HG02852 (cell line): ENCODE data around the gene KRTCAP3.
A peak's percentile ranks its signal among the peaks of the same experiment; 100 is the strongest.

Experiments
- ATAC-seq: cut with Tn5 transposase; IDR thresholded peaks from one replicate; pipeline ENCODE4 v1.9.1; 2021; ENCODE audit warnings: mild to moderate bottlenecking, moderate library complexity; ENCODE audit not compliant: unreplicated experiment

KRTCAP3 gene

DNA sequence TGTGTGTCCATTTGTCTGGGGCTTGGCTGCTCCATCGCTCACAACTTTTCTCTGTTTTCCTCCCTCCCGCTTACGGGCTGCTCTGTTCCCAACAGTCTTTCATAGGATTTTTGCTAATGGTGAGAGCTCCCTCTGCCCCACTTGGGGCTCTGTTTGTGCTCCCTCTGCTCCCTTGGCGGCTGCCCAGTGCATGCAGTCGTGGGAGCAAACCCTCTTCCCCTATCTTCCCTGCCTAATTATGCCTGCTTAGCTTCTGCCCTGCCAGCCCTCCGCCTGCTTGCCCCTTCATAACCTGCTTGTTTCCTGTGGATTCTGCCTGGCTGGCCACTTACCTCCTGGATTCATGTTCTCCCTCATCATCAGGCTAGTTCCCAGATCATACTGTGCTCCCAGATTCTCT is 6.6 kb upstream of the KRTCAP3 start:
- ATAC-seq: no peak

DNA sequence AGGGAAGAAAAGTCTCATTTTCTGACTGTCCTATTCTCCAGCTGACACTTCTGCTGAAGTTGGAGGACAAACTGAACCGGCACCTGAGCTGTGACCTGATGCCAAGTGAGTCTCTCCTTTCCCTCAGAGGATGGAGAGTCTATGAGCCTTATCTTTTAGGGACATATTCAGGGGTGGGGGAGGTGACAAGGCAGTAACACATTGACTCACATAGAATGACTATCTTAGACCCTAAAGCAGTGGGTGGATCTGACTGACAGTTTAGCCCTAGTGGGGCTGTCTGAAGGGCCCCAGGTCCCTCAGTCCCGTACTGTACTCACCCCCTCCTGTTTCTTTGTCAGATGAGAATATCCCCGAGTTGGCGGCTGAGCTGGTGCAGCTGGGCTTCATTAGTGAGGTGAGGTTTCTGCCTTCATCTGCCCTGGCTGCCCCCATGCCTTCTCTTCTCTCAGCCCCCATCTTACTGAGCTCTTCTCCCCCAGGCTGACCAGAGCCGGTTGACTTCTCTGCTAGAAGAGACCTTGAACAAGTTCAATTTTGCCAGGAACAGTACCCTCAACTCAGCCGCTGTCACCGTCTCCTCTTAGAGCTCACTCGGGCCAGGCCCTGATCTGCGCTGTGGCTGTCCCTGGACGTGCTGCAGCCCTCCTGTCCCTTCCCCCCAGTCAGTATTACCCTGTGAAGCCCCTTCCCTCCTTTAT is 805 bp upstream of the KRTCAP3 start:
- no peak for ATAC-seq

DNA sequence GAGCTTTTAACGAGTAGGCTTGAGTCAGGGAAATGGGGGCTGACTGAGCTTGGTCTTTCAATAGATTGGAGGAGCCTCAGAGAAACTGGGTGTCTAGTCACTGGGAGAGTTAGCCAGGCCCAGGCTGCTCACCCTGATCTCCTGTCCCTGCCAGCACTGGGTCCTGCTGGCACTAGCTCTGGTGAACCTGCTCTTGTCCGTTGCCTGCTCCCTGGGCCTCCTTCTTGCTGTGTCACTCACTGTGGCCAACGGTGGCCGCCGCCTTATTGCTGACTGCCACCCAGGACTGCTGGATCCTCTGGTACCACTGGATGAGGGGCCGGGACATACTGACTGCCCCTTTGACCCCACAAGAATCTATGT is 720 bp downstream of the KRTCAP3 start:
- ATAC-seq: no peak

DNA sequence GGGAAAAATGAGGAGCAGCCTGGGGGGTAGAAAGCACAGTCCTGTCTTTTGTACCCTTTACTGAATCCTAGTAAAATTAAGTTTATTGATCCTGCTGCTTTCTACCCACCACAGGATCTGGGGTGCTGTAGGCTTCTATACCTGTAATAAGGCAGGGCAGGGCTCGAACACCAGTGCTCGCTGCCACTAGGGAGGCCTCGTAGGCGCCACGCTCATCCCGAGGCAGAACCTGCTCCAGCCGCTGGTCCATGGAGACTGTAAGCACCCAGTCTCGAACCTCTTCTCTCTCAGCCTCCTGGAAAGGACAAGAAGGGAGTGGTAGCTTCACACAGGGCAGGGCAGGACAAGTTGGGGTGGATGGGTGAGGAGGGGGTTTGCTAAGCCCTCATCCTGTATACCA is 3.0 kb downstream of the KRTCAP3 start:
- ATAC-seq: no peak

DNA sequence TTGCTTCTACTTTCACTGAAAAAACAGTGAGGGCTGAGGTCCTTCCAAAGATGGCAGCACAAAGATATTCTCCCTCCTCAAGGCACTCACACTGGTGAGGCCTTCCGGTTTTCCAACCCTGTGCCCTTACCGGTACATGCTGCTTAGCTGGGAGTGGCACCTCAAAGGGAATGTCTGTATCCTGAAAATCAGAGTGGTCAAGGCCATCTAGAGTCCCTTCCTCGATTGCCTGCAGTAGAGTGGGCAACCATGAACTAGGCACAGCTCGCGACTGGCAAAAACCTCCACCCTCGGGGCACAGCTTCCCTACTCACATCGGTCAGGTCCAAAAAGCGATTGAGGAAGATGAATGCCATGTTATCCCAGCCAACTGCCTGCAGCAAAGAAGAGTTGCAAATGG is 3.4 kb downstream of the KRTCAP3 start:
- ATAC-seq: no peak

DNA sequence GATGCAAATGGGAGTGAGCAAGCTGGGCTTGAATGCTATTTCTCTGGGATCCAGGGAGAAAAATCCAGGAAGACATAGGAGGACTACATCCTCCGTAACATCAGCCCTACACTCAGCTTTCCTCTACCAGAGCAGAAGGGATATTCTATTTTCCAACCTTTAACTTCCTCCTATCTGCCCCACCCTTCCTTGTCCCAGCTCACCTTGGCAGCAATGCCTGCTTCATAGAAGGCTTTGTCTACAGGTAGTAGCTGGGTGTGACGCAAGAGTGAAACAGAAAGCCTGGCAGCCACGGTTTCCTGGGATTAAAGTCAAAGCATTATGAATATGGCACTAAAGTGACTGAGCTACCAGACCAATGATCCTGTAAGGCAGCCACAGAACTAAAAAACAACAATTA is 3.9 kb downstream of the KRTCAP3 start:
- ATAC-seq: no peak

DNA sequence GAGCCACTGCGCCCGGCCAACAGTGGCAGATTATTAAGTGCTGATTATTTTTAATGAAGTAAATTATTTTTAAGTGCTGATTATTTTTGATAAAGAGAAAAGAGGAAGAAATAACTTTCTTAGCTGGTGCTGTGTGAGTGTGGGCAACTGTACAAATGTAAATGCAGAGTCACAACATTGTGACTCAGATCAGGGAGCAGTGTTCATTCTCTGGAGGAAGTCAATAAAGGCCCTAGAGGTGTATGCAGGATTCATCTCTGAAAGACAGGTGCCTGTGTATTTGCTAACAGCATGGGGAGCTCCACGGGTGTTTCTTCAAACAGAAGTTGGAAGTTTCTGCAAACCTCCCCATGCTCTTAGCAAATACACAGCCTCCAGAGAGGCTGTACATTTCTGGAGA is 6.2 kb downstream of the KRTCAP3 start:
- ATAC-seq: no peak

DNA sequence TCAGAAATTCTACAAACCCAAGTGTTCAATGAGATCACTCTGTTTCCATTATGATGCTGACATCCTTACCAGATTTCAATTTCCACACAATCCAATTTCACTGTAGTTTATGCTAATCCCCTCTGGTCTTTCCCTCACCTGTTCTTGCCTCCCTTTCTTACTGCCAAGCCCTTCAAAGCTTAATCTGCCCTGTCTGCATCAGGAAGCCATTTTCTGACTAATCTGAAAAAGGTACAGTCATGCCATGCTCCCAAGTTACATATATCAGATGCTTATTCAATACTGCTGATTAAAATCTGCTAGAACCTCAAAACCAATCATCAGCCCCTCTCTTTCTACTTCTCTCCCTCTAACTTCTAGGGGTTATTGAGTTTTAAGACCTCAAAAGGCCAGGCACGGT is 8.9 kb downstream of the KRTCAP3 start:
- no peak for ATAC-seq

DNA sequence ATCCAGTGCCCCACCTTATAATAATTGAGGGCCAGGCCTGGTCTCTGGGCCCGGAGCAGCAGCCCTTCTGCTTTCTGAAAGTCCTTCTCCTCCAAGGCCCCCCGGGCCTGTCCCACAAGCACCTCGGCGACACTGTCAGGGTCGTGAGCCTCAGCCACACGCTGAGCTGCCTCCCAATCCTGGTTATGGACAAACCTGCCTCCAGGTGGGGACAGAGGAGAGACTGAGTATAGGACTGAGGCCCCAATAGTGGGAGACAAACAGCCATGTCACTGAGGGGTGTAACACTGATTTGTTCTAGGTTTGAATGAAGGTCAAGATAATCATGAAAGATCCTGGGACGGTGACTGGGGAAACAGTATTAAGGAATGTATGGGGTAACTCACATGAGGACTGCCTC is 11.8 kb downstream of the KRTCAP3 start:
- no peak for ATAC-seq

DNA sequence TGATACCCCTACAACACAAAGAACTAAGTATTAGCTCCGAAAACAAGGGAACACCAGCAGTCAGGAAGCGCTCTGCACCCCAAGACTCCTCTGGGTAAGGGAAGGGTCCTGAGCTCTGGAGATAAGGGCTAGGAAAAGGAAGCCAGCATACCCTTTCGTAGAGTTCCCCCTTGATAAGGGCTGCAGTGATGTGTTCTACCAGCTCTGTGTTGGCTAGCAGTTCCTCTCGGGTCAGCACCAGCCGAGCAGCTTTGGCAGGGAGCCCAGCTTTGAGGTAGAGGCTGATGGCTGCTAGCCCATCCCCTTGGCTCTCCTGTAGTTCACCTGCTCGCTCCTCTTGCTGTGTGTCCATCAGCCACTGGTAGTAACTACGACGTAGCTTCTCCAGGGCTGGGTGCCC is 18.9 kb downstream of the KRTCAP3 start:
- no peak for ATAC-seq

DNA sequence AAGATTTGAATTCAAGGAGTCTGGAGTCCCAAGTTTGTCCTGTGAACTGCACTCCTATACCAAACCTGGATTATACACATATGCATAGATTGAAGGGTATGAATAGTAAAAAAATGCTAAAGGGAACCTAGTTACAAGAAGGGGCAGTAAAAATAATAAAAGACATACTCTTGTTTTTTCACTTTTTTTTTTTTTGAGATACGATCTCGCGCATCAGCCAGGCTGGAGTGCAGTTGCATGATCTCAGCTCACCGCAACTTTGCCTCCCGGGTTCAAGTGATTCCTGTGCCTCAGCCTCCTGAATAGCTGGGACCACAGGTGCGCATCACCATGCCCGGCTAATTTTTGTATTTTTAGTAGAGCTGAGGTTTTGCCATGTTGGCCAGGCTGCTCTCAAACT is 22.3 kb downstream of the KRTCAP3 start:
- no peak for ATAC-seq

DNA sequence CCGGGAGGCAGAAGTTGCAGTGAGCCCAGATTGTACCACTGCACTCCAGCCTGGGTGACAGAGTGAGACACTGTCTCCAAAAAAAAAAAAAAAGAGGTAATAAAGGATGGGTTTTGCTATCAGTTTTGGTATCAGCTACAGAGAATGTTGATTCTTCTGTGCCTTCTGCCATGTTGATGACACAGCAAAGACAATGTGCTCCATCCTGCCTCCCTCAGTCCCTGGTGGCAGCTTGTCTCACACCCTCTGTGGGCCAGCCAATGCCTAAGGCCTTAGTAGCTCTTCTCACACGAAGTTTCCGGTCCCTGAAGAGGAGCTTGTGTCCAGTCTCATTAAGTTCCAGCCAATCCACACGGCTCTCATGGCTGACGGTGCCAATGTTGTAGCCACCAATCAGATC is 29.8 kb downstream of the KRTCAP3 start:
- ATAC-seq: no peak

DNA sequence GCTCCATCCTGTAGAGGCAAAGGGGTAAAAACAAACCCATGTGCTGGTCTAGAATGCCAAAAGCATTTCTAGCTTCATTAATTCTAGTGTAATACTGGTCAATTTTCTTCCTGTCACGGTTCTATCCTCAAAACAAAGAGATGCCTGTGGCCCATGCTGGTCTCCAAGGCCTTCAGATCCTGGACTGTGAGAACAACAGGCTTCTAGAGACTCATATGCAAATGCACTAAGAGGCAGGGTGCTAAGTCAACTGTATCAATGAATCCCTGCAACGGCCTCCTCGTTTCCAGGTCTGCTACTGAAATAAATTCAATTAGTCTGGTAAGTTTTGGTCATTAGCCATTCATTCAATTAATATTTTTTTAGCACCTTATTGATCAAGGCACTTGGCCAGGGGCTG is 43.3 kb downstream of the KRTCAP3 start:
- no peak for ATAC-seq

DNA sequence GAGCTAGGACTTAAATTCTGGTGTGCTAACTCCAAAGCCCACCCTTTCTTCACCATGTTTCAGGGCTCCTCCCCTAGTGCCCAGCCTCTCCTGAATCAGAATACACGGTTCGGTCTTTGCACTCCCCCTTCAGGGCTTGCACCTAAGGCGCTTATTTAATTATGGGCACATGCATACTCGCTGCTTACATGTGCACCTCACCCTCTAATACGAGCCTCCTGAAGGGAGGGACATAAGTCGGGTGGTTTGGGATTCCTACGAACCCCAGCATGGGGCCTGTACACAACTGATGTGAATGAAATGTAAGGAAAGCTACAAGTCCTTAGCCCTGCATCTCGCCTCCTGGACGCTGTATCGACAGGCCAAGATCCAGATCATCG is 46.9 kb downstream of the KRTCAP3 start:
- ATAC-seq: peak; percentile 0

DNA sequence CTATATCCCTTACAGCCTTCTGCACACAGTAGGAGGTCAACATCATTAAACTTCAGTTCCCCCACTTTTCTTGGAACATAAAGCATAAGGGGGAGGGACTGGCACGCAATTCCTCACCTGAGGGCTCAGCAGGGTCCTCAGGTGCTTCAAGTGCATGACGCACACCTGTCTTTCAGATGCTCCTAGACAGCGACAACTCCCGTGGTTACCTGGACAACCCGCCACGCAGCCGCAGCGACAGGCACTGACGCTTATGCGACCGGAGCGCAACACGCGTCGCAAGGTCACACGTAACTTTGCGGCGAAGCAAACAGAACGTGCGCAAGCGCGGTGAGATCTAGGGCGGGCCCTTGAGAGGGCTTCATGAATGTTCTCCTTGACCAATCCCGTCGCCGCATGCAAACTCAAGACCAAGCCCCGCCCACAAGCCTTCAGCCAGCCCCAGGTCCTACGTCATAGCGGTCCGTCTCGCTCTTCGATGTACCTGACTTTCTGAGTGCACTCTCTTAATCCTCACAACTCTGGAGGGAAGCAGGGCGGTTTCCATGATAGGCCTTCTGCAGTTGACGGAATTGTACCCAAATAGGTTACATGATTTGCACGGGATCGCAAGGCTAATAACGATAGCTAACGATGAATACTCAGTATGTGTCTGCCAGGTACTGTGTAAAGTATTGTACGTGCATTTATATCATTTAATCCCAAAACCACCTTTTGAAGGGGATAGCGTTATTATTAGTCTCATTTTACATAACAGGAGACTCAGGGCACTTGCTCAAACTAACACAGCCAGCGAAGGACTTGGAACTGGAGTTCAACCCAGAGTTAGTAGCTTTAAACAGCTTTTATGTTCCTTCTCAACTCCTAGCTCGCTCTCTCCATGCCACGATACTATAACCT is 47.6 kb downstream of the KRTCAP3 start, which contains the start of gene IFT172:
TSS of gene IFT172 (minus strand) at position 246 of the 900 bp plus-strand sequence. CDS start at position 156, 90 bp downstream.
- ATAC-seq: peak; percentile 98

DNA sequence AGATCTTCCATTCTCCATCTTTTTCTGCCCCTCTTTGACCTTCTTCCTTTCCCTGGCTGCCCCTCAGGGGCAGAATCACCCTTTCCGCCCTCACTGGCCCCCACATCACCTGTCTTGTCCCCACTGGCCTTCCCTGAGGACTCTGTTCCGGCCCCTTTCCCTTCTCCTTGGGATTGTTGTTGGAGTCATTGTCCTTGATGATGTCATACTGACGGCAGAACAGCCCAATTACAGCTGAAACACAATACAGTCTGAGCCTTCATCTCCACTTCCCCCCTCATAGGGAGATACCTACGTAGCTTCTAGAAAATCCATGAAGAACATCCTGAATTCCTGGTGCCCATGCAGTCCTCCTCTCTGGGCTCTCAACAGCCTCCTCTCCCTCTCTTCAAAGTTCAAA is 50.4 kb downstream of the KRTCAP3 start:
- no peak for ATAC-seq

DNA sequence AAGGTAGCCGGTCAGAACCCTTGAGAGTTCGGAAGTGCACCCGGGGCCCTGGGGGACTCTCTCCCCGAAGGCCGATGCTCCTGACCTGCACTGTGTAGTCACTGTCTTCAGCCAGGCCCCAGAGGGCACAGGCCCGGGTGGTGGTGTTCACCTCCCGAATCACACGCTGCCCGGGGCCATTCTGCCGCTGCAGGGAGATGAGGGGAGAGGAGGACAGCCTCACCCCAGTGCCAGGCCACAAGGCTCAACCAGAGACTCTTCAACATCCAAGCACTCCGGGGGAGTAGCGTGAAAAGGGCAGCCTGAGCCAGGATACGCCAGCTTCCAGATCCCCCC is 51.7 kb downstream of the KRTCAP3 start:
- no peak for ATAC-seq
